Smooth muscle cell (in vitro differentiated cells): ENCODE results near the gene IZUMO2. TPM values are rescaled to one million over a fixed set of nuclear protein-coding genes. Genes with fewer than 3 reads are reported as not detected.
"Not testable (repeated sequence)": the region's sequence is repeated elsewhere in the genome, so short reads cannot be mapped to it uniquely, and the experiment has no call there.

Experiments used
- DNase-seq: peaks from one replicate; lab custom pipeline; 2025; ENCODE audit not compliant: unreplicated experiment; lab: John Stamatoyannopoulos, UW
- H2AFZ ChIP-seq: fragments of 200-600 bp; sonication (generic); 2 replicates; pipeline ENCODE4 v1.6.0; 2016; ENCODE audit warnings: antibody characterized with exemption, low read depth, mild to moderate bottlenecking
- H3F3A ChIP-seq: fragments of 200-600 bp; sonication (generic); 2 replicates; pipeline ENCODE4 v1.6.0; 2017; ENCODE audit warnings: antibody characterized with exemption, low read depth
- H3K27ac ChIP-seq: fragments of 200-600 bp; sonication (generic); 2 replicates; pipeline ENCODE4 v1.5.1; 2016; ENCODE audit warnings: low read depth, mild to moderate bottlenecking
- H3K27me3 ChIP-seq: fragments of 200-600 bp; sonication (generic); 2 replicates; pipeline ENCODE4 v1.6.1; 2016; ENCODE audit warnings: low read depth, mild to moderate bottlenecking
- H3K36me3 ChIP-seq: fragments of 200-600 bp; sonication (generic); 2 replicates; pipeline ENCODE4 v1.5.1; 2016; ENCODE audit warnings: low read depth
- H3K4me1 ChIP-seq: fragments of 200-600 bp; sonication (generic); 2 replicates; pipeline ENCODE4 v1.5.1; 2016; ENCODE audit warnings: low read depth
- H3K4me2 ChIP-seq: fragments of 200-600 bp; sonication (generic); 2 replicates; pipeline ENCODE4 v1.6.0; 2016; ENCODE audit warnings: mild to moderate bottlenecking
- H3K4me3 ChIP-seq: fragments of 200-600 bp; sonication (generic); 2 replicates; pipeline ENCODE4 v1.5.1; 2016; ENCODE audit warnings: mild to moderate bottlenecking
- H3K79me2 ChIP-seq: fragments of 200-600 bp; sonication (generic); 2 replicates; pipeline ENCODE4 v1.6.0; 2016; ENCODE audit warnings: low read depth, mild to moderate bottlenecking
- H3K9ac ChIP-seq: fragments of 200-600 bp; sonication (generic); 2 replicates; pipeline ENCODE4 v1.6.0; 2016; ENCODE audit warnings: low read depth
- H3K9me3 ChIP-seq: fragments of 200-600 bp; sonication (generic); replicated peaks from 2 replicates; pipeline ENCODE4 v1.5.1; 2016; ENCODE audit warnings: low read depth
- H4K20me1 ChIP-seq: fragments of 200-600 bp; sonication (generic); 2 replicates; pipeline ENCODE4 v1.6.0; 2016; ENCODE audit warnings: low read depth
- WGBS: methylation state at CpG from one replicate; pipeline ENCODE4 v1.1.7; 2016; ENCODE audit warnings: low lambda C conversion rate; 5-methylcytosine and 5-hydroxymethylcytosine counted together
- polyA plus RNA-seq: library from polyadenylated mRNA; unstranded; fragments of >200 nt; fragmentation: Nextera tagmentation; extraction: Ambion mirVana; gene quantifications from 2 replicates; pipeline ENCODE4 v1.2.1, GENCODE V29; 2016
- total RNA-seq: library from RNA; depleted of rRNA; stranded (reverse); fragments of >200 nt; gene quantifications from 2 replicates; pipeline ENCODE4 v1.2.3, GENCODE V29; 2014

Gene IZUMO2
- total and polyA plus RNA-seq, 2 experiments from 2014 or later: not detected

- H3K27ac ChIP-seq, H3K4me3 ChIP-seq: not testable (repeated sequence)
- WGBS: 76% methylated on average over 26 of the region's 31 CpGs
These were observed 29.3 kb downstream of the IZUMO2 start for GRCh38 chr19:50133518-50134492.

GRCh38 chr19:50104012-50104411 lies 59.1 kb downstream of the IZUMO2 start:
- no CpG with 5 or more reads among the region's 13 CpGs for WGBS
- H3K36me3 ChIP-seq, H3K4me2 ChIP-seq, H3K4me3 ChIP-seq, H4K20me1 ChIP-seq, H2AFZ ChIP-seq, H3K27ac ChIP-seq, H3K27me3 ChIP-seq, DNase-seq, H3K9ac ChIP-seq, H3K79me2 ChIP-seq, H3F3A ChIP-seq, H3K9me3 ChIP-seq, H3K4me1 ChIP-seq: not testable (repeated sequence)

More at GRCh38 chr19:50133518-50134492, 29.3 kb downstream of the IZUMO2 start:
- not testable (repeated sequence) for H3K9me3 ChIP-seq, H3K79me2 ChIP-seq, H2AFZ ChIP-seq, H3K9ac ChIP-seq, H3K27me3 ChIP-seq, H3K4me1 ChIP-seq, H3K36me3 ChIP-seq, H4K20me1 ChIP-seq, DNase-seq, H3F3A ChIP-seq, H3K4me2 ChIP-seq

GRCh38 chr19:50103405-50103804 lies 59.7 kb downstream of the IZUMO2 start:
- no CpG with 5 or more reads among the region's 13 CpGs for WGBS
- H3K79me2 ChIP-seq, H4K20me1 ChIP-seq, H2AFZ ChIP-seq, H3K9ac ChIP-seq, H3K4me1 ChIP-seq, DNase-seq, H3K4me2 ChIP-seq, H3K4me3 ChIP-seq, H3K36me3 ChIP-seq, H3F3A ChIP-seq, H3K9me3 ChIP-seq, H3K27ac ChIP-seq, H3K27me3 ChIP-seq: not testable (repeated sequence)

Other genes starting within 250 kb of the IZUMO2 start
- 4.2 and 5.0 TPM in 2 replicates for gene ATF5, start 234.1 kb downstream of the IZUMO2 start, total RNA-seq
- gene ATF5, start 234.1 kb downstream of the IZUMO2 start, polyA plus RNA-seq: 10.1 and 14.1 TPM in 2 replicates
- gene NUP62, start 233.8 kb downstream of the IZUMO2 start, total RNA-seq: 17.6 and 24.2 TPM in 2 replicates
- gene NUP62, start 233.8 kb downstream of the IZUMO2 start, polyA plus RNA-seq: 29.5 and 34.2 TPM in 2 replicates
- gene SIGLEC11, start 202.1 kb downstream of the IZUMO2 start, total RNA-seq: not detected in 2 replicates
- not detected in 2 replicates for gene SIGLEC11, start 202.1 kb downstream of the IZUMO2 start, polyA plus RNA-seq
- gene VRK3, start 137.9 kb downstream of the IZUMO2 start, total RNA-seq: 31.3 and 41.4 TPM in 2 replicates
- gene VRK3, start 137.9 kb downstream of the IZUMO2 start, polyA plus RNA-seq: 24.6 and 27.8 TPM in 2 replicates
- gene ZNF473, start 137.3 kb downstream of the IZUMO2 start, total RNA-seq: 8.1 and 10.1 TPM in 2 replicates
- gene ZNF473, start 137.3 kb downstream of the IZUMO2 start, polyA plus RNA-seq: 4.8 and 7.9 TPM in 2 replicates
- gene MYH14, start 40.3 kb upstream of the IZUMO2 start, total RNA-seq: 30.6 and 44.9 TPM in 2 replicates
- 7.5 and 27.6 TPM in 2 replicates for gene MYH14, start 40.3 kb upstream of the IZUMO2 start, polyA plus RNA-seq
- 0.54 and 1.4 TPM in 2 replicates for gene KCNC3, start 166.1 kb upstream of the IZUMO2 start, total RNA-seq
- gene KCNC3, start 166.1 kb upstream of the IZUMO2 start, polyA plus RNA-seq: 0.46 and 1.3 TPM in 2 replicates
- gene NAPSA, start 202.4 kb upstream of the IZUMO2 start, total RNA-seq: 0.27 and 0.72 TPM in 2 replicates
- gene NAPSA, start 202.4 kb upstream of the IZUMO2 start, polyA plus RNA-seq: 0.65 and 2.1 TPM in 2 replicates
- gene NR1H2, start 213.2 kb upstream of the IZUMO2 start, total RNA-seq: 39.5 and 48.3 TPM in 2 replicates
- 69.7 and 85.7 TPM in 2 replicates for gene NR1H2, start 213.2 kb upstream of the IZUMO2 start, polyA plus RNA-seq
- gene POLD1, start 221.1 kb upstream of the IZUMO2 start, total RNA-seq: 14.9 and 16.0 TPM in 2 replicates
- gene POLD1, start 221.1 kb upstream of the IZUMO2 start, polyA plus RNA-seq: 37.6 and 41.6 TPM in 2 replicates